GM23248 (cell line): ENCODE results near the gene INS.
A peak's percentile ranks its signal among the peaks of the same experiment; 100 is the strongest.

Experiments
- EZH2 ChIP-seq: fragments of 200-600 bp; sonication (generic); IDR thresholded peaks from 2 replicates; pipeline ENCODE4 v1.6.1; 2018; ENCODE audit warnings: antibody characterized with exemption, mild to moderate bottlenecking; ENCODE audit not compliant: insufficient read depth, poor library complexity, severe bottlenecking
- EZH2phosphoT487 ChIP-seq: fragments of 200-600 bp; sonication (generic); IDR thresholded peaks from 2 replicates; pipeline ENCODE4 v1.6.1; 2018; ENCODE audit warnings: antibody characterized with exemption, moderate library complexity, mild to moderate bottlenecking, low read depth; ENCODE audit not compliant: insufficient read depth

- TF ChIP-seq EZH2 (peak; percentile 49), EZH2phosphoT487 (no peak)
Observed at GRCh38 chr11:2144544-2145248, 16.3 kb downstream of the INS start.
